Lung (tissue), 12 donors: Measurements from ENCODE around the gene RGMB. TPM values are rescaled to one million over a fixed set of nuclear protein-coding genes. Genes with fewer than 3 reads are reported as not detected.

Source experiments
- ATAC-seq: fragments of 200-7000 bp; cut with Tn5 transposase; one replicate; pipeline ENCODE4 v1.9.1; 2020; ENCODE audit warnings: moderate number of reproducible peaks; ENCODE audit not compliant: insufficient read depth, low FRiP score
- DNase-seq, 3 donors: peaks; one replicate each; pipeline ENCODE4 v3.0.0-alpha.2; 2013 to 2017
- H3K27ac ChIP-seq, 2 donors: one replicate each; pipeline ENCODE4 v1.5.1; 2013; ENCODE audit warnings: mild to moderate bottlenecking in 2 of 2, moderate library complexity in 2 of 2, control low read depth in 1 of 2, inconsistent platforms in 1 of 2, low read depth in 1 of 2, low read length in 1 of 2
- H3K27me3 ChIP-seq, 3 donors: one replicate each; pipeline ENCODE4 v1.5.1; 2013; ENCODE audit warnings: low read length in 2 of 3; ENCODE audit not compliant: control insufficient read depth in 3 of 3, insufficient read depth in 3 of 3
- H3K36me3 ChIP-seq, 4 donors: one replicate each; pipeline ENCODE4 v1.5.1; 2013; ENCODE audit warnings: low read length in 4 of 4, mild to moderate bottlenecking in 1 of 4, moderate library complexity in 1 of 4; ENCODE audit not compliant: control insufficient read depth in 4 of 4, insufficient read depth in 4 of 4
- H3K4me1 ChIP-seq, 5 donors: one replicate each; pipeline ENCODE4 v1.5.1; 2013; ENCODE audit warnings: low read length in 5 of 5, mild to moderate bottlenecking in 2 of 5, moderate library complexity in 1 of 5; ENCODE audit not compliant: control insufficient read depth in 5 of 5, insufficient read depth in 5 of 5
- H3K4me3 ChIP-seq: one replicate; pipeline ENCODE4 v1.5.1; 2013; ENCODE audit warnings: mild to moderate bottlenecking, control low read depth, moderate library complexity
- H3K9ac ChIP-seq, 2 donors: one replicate each; pipeline ENCODE4 v1.5.1; 2013; ENCODE audit warnings: low read length in 2 of 2, control low read depth in 1 of 2; ENCODE audit not compliant: insufficient read depth in 1 of 2
- H3K9me3 ChIP-seq, 4 donors: one replicate each; pipeline ENCODE4 v1.5.1; 2013; ENCODE audit warnings: low read length in 3 of 4, mild to moderate bottlenecking in 1 of 4, moderate library complexity in 1 of 4; ENCODE audit not compliant: control insufficient read depth in 4 of 4, insufficient read depth in 3 of 4
- CTCF ChIP-seq: IDR thresholded peaks from 2 replicates; pipeline ENCODE4 v1.5.1; 2012; ENCODE audit warnings: mild to moderate bottlenecking; ENCODE audit errors: control extremely low read depth, extremely low read depth
- WGBS, 2 donors: extraction: QIAGEN DNeasy Blood & Tissue Kit; methylation state at CpG; one replicate each; pipeline ENCODE4 v1.1.7; 2013; 5-methylcytosine and 5-hydroxymethylcytosine counted together
- polyA plus RNA-seq, 2 donors: library from polyadenylated mRNA; stranded (reverse); fragments of 200-250 nt; gene quantifications; one replicate each; pipeline ENCODE4 v1.2.1, GENCODE V29; 2013
- total RNA-seq, 2 donors: library from RNA; depleted of rRNA in 1 of 2; stranded (reverse); fragments of >200 nt in 1 of 2; gene quantifications; one replicate each; pipeline ENCODE4 v1.2.1, GENCODE V29; 2014 to 2021
- donor health status: control.
- donor health status: control.
- donor health status: Bipolar disorder and iron deficiency.
- donor health status: healthy.
- donor health status: DM: yes; HTN: yes; CAD: no.

RGMB gene
- total and polyA plus RNA-seq, 4 donors, result 3.8 to 31.7 (median 15.1) TPM

- Histone ChIP-seq H3K4me1 (peaks cover 4 to 35% (median 9%) of the 10 kb centered on the region in 5 donors), H3K27ac (peak overlapping the region in 1 of 2 donors; percentile 58), H3K9me3 (no peaks in the 10 kb centered on the region), H3K4me3 (peak overlapping the region; percentile 54), H3K27me3 (peaks cover 0 to 10% (median 5%) of the 10 kb centered on the region in 3 donors), H3K9ac (peak overlapping the region in 1 of 2 donors; percentile 90), H3K36me3 (no peaks in the 10 kb centered on the region)
- no peak for TF ChIP-seq CTCF
- WGBS, 2 donors, result 0% methylated on average over 12 of the region's 12 CpGs
- peak in 2 of 3 donors; percentile 48 to 61 for DNase-seq
- ATAC-seq, result no peak
Observed at GRCh38 chr5:98769959-98770208, 3.6 kb upstream of the RGMB start.

- 0% methylated on average over 39 of the region's 39 CpGs for WGBS, 2 donors
- Histone ChIP-seq H3K4me3 (peak overlapping the region; percentile 54), H3K4me1 (peaks cover 4 to 39% (median 10%) of the 10 kb centered on the region in 5 donors), H3K36me3 (no peaks in the 10 kb centered on the region), H3K27me3 (peaks cover 0 to 10% (median 5%) of the 10 kb centered on the region in 3 donors), H3K27ac (peak overlapping the region; percentile 5 to 58), H3K9me3 (no peaks in the 10 kb centered on the region), H3K9ac (peak overlapping the region in 1 of 2 donors; percentile 90)
- DNase-seq (peak; percentile 59 to 84 (median 82)), ATAC-seq (no peak)
- no peak for TF ChIP-seq CTCF
Observed at GRCh38 chr5:98770209-98770910, 3.1 kb upstream of the RGMB start.

- ATAC-seq (no peak), DNase-seq (peak in 2 of 3 donors; percentile 24 to 65)
- Histone ChIP-seq H3K36me3 (no peaks in the 10 kb centered on the region), H3K27me3 (peaks cover 0 to 10% (median 5%) of the 10 kb centered on the region in 3 donors), H3K27ac (peak overlapping the region; percentile 5 to 58), H3K4me3 (no peak overlapping the region), H3K9ac (peak overlapping the region in 1 of 2 donors; percentile 90), H3K4me1 (peaks cover 7 to 45% (median 16%) of the 10 kb centered on the region in 5 donors), H3K9me3 (no peaks in the 10 kb centered on the region)
- TF ChIP-seq CTCF, result no peak
- 0 to 1% methylated on average over 6 of the region's 6 CpGs for WGBS, 2 donors
Observed at GRCh38 chr5:98770911-98771322, 2.5 kb upstream of the RGMB start.
